ENCODE results near the gene TRIM34.
"Not testable (repeated sequence)": the region's sequence is repeated elsewhere in the genome, so short reads cannot be mapped to it uniquely, and the experiment has no call there.

Gene TRIM34

GRCh38 chr11:5686426-5686825 lies 61.6 kb downstream of the TRIM34 start:
- DNase-seq = no peak

GRCh38 chr11:5688482-5688881 lies 63.7 kb downstream of the TRIM34 start:
- DNase-seq = no peak

- peak; percentile 80 for DNase-seq
Observed at GRCh38 chr11:5689551-5689983, 64.8 kb downstream of the TRIM34 start, which contains the start of gene TRIM22. Gene TRIM22, plus strand, starts transcription at chr11:5689790. Its CDS starts 6,443 bp downstream, at chr11:5696233.

GRCh38 chr11:5690216-5690615 lies 65.4 kb downstream of the TRIM34 start:
- no peak for DNase-seq

GRCh38 chr11:5690736-5691135 lies 65.9 kb downstream of the TRIM34 start:
- DNase-seq = no peak

GRCh38 chr11:5691238-5691963 lies 66.6 kb downstream of the TRIM34 start:
- not testable (repeated sequence) for DNase-seq

GRCh38 chr11:5691964-5692361 lies 67.2 kb downstream of the TRIM34 start:
- peak; percentile 27 for DNase-seq
